ENCODE data around the gene STAC.

GRCh38 chr3:36558961-36559360 is 178.7 kb downstream of the STAC start:
- TF ChIP-seq, protein P1, sequence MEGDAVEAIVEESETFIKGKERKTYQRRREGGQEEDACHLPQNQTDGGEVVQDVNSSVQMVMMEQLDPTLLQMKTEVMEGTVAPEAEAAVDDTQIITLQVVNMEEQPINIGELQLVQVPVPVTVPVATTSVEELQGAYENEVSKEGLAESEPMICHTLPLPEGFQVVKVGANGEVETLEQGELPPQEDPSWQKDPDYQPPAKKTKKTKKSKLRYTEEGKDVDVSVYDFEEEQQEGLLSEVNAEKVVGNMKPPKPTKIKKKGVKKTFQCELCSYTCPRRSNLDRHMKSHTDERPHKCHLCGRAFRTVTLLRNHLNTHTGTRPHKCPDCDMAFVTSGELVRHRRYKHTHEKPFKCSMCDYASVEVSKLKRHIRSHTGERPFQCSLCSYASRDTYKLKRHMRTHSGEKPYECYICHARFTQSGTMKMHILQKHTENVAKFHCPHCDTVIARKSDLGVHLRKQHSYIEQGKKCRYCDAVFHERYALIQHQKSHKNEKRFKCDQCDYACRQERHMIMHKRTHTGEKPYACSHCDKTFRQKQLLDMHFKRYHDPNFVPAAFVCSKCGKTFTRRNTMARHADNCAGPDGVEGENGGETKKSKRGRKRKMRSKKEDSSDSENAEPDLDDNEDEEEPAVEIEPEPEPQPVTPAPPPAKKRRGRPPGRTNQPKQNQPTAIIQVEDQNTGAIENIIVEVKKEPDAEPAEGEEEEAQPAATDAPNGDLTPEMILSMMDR (IDR thresholded peaks at IDR 0.05 in 4 of 5, conservative IDR thresholded peaks at IDR 0.05 in 1 of 5): no peak
- no peak for TF ChIP-seq POLR2A (IDR thresholded peaks at IDR 0.05)

All from gastrocnemius medialis (tissue), 4 donors.